Hypothalamus (tissue), 51 donors: Measurements from ENCODE around the gene ALG9.
A peak's percentile ranks its signal among the peaks of the same experiment; 100 is the strongest.
"Not testable (repeated sequence)": the region's sequence is repeated elsewhere in the genome, so short reads cannot be mapped to it uniquely, and the experiment has no call there.

Experiments
- DNase-seq, 51 donors: peaks; one replicate each; lab custom pipeline; 2025; lab: John Stamatoyannopoulos, UW

ALG9 gene

DNA sequence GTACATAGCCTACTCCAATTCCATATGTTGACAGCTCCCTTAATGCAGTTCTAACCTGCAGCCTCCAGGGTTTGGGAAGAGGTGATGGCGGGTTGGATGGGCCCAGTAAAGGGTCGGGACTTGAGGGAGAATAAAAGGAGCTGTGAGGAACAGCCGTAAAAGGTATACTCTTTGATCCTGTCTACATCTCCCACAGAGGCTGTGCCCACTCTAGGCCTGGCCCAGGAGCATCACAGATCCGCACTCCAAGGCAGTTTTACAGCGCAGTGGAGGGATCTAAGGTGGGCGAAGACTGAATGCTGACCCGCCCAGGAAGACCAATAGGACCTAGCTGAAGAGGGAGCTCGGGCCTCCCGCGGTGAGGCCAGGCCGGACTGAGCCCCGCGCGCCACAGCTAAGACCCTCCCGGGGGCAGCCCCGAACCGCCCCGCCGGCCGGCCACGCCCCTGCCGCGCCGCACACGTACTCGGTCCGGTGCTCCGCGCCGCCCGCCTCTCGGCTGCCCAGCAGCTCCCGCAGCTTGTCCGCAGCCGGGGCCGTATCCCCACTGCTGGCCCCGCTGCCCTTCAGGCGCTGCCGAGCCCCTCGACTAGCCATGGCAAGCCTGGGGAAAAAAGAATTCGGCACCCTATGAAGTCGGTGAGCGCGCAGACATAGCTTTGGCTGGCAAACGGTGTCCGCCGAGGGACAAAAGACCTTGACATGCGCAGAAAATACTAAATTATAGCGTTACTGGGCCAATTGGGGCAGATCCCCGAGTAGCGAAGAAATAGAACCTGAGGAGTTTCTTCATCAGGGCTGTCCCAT is at the start of gene ALG9:
ALG9 (minus strand) TSS at position 696 of the 807 bp plus-strand sequence; CDS start at position 597, 99 bp downstream.
- DNase-seq: peak; percentile 30 to 91 (median 60)

DNA sequence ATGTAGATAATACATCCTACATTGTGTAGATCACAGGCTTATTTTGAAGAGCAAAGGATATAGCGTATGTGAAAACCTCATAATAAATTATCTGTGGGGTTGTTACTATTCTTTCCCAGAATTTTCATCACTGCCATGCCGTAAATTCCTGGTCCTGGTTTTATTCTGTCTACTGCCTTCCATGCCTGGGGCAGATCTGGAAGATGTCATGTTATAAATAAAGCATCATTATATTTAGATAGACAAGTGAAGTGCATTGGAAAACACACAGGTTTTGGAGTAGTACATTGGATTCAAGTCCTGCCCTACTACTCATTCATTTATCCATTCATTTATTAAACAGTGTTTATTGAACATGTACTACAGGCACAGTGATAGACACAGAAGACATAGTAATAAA is 49.5 kb upstream of the ALG9 start:
- no peak for DNase-seq

- peak in 1 of 51 donors; percentile 24 for DNase-seq
These were observed 47.2 kb upstream of the ALG9 start, which contains the start of gene C11orf52 for GRCh38 chr11:111918390-111919256. TSS of gene C11orf52 (plus strand) at chr11:111918913. CDS start at chr11:111918973, 60 bp downstream.

DNA sequence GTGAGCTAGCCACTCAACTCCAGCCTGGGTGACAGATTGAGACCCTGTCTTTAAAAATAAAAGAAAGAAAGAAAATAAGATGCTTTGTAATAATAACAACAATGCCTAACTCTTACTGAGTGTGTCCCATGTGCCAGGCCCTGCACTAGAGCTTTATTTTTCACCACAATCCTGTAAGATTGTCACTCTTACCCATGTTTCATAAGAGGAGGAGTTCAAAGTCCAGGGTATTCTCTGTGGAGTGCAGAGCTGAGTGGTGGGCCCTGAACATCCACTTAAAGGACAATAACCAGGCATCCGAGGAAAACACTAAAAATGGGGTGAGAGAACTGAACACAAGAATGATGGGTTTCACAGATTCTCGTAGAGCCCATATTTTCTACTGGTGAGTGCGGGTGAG is 46.4 kb upstream of the ALG9 start:
- no peak for DNase-seq

- no peak for DNase-seq
These were observed 45.9 kb upstream of the ALG9 start for GRCh38 chr11:111917312-111917711.

DNA sequence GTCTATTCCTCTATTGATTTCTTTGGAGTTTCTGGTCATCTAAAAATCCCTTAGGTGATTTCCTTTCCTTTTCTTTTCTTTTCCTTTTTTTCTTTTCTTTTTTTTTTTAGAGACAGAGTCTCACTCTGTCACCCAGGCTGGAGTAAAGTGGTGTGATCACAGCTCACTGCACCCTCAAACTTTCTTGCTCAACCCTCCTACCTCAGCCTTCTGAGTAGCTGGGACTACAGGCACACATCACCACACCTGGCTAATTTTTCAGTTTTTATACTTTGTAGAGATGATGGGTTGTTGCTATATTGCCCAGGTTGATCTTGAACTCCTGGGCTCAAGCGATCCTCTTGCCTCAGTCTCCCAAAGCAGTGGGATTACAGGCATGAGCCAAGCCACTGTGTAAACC is 45.4 kb upstream of the ALG9 start:
- no peak for DNase-seq

GRCh38 chr11:111913997-111914396 is 42.6 kb upstream of the ALG9 start:
- DNase-seq: peak in 39 of 51 donors; percentile 36 to 91 (median 67)

DNA sequence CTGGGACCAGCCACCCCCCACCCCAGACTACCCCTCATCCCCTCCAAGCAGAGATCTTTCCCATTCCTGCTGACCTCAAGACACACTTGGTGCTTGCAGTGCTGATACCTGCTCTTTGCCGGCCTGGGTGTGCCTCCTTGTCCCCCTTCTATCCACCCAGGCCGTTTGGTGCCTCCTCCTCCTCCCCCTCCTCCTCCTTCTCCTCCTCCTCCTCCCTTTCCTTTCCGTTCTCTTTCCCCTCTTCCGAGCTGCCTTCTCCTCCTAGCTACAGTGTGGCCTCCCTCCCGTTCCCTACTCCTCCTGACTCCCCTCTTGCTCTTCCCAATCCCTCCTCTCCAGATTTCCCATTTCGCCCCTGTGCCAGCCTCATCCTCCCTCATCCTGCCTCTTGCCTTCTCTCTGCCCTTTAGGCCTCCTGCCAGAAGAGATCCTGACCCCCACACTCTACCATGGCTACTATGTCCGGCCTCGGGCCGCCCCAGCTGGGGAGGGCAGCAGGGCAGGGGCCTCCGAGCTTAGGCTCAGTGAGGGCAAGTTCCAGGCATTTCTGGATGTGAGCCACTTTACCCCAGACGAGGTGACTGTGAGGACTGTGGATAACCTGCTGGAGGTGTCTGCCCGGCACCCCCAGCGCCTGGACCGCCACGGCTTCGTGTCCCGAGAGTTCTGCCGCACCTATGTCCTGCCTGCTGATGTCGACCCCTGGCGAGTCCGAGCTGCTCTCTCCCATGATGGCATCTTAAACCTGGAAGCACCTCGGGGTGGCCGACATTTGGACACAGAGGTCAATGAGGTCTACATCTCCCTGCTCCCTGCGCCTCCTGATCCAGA is 41.9 kb upstream of the ALG9 start:
- DNase-seq: peak in 11 of 51 donors; percentile 26 to 71 (median 51)

DNA sequence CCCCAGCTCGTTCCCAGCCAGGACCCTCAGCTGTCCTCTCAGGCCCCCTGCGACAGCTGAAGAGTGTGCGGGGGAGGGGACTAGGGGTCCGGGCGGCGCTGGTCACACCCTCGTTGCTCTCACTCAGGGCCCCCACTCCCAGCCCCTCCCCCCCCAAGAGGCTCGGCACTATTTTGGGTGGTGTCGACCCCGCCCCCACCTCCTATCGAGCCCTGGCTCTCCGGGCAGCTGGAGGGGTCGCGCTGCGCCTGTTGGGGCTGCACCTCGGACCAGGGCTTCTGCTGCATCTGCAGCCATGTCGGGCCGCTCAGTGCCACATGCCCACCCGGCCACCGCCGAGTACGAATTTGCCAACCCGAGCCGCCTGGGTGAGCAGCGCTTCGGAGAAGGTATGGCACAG is 41.2 kb upstream of the ALG9 start, which contains the start of gene HSPB2:
HSPB2 (plus strand) TSS at position 200 of the 400 bp plus-strand sequence; CDS start at position 296, 96 bp downstream.
- peak in 11 of 51 donors; percentile 18 to 82 (median 48) for DNase-seq

DNA sequence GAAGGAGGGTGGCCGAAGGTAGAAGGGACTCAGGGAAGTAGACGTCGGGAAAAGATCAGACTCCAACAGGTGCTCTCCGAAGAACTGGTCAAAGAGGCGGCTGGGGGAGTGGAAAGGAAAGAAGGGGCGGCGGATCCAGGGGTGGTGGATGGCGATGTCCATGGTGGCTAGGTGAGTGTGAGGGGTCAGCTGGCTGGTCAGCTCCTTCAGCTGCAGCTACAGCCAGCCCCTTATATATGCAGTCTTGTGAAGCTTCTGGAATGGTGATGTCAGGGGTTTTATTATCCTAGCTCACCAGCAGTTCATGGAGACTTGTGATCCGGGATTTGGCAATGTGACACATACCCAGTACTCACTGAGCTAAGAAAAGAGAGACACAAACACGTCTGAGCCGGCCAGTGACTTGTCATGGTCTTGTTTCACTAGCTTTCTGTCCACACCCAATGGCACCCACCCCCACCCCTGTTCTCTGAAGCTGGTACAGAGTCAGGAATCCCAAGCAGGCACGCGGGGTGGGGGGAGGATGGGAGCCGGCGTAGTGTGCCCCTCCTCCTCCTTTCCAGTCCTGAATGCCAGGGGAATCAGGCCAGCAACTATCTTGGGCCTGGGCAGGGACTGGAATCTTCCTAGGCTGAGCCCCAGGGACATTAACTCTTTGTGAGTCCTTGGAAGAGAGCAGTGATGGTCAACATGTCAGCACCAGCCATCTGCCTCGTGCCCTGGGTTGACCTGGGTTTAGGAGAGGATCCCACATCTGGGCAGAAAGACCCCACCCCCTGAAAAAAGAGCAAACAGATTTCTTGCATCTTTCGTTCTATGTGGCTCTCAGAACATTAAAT is 40.4 kb upstream of the ALG9 start, which contains the start of gene CRYAB:
CRYAB (minus strand) TSS at position 208 of the 839 bp plus-strand sequence; CDS start at position 162, 46 bp downstream.
- DNase-seq: peak; percentile 41 to 97 (median 88)

DNA sequence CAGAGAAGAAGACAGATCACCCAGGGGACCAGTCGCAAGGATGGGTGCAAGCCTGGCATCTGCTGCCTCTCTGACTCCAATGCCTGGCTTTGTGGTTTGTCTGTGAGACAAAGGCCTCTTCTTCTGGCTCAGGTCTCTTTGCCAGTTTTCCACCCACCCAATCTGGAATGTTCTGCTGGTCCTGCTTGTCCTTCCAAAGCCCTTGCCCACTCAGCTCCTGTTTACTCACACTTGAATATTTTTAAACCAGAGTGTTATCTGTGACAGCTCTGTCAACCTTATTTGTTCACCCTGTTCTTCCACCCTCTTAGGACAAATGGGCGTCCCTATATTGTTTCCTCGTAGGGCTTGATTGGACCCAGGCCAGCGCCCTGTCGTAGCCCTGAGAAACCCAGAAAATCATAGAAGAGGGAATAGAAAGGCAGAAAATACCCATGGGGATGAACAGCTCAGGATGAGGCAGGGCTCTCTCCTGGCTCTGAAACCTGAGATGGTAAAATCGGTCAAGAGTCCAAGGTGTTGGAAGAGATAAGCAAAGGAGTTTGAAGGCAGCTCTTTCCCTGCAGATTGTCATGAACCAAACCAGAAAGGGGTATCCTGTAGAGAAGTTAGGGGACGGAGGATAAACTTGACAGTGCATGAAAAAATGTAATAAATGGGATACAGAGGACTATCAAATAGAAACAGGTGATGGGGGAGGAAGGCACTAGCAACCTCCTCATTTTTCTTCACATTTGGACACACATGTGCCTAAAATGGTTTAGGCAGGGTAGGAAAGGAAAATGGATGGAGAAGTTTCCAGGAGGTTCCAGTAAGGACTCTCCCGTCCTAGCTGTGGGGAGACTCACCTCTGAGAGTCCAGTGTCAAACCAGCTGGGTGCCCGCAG is 39.5 kb upstream of the ALG9 start:
- DNase-seq: peak in 43 of 51 donors; percentile 13 to 92 (median 68)

GRCh38 chr11:111909378-111909777 is 38.0 kb upstream of the ALG9 start:
- peak in 1 of 51 donors; percentile 43 for DNase-seq

DNA sequence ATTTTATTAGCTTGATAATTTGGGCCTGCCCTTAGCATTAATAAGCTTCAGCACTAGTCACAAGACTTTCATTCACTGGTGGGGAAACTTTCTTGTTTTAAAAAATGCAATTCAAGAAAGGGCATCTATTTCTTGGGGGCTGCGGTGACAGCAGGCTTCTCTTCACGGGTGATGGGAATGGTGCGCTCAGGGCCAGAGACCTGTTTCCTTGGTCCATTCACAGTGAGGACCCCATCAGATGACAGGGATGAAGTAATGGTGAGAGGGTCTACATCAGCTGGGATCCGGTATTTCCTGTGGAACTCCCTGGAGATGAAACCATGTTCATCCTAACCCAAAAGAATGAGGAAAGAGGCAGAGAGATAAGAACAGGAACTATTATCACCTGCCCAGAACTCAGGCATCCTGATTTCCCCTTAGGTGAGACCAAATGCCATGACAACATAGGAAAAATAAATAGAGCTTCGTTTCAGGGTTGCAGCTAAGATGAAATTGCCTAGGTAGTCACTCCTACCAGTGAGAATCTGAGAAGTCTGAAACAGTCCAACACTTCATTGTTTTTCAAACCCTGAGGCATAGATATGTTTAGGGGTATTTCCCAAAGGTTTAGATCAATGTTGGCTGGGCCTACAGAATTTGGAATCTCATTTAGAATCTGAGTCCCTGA is 37.4 kb upstream of the ALG9 start:
- peak in 2 of 51 donors; percentile 16 to 43 for DNase-seq

DNA sequence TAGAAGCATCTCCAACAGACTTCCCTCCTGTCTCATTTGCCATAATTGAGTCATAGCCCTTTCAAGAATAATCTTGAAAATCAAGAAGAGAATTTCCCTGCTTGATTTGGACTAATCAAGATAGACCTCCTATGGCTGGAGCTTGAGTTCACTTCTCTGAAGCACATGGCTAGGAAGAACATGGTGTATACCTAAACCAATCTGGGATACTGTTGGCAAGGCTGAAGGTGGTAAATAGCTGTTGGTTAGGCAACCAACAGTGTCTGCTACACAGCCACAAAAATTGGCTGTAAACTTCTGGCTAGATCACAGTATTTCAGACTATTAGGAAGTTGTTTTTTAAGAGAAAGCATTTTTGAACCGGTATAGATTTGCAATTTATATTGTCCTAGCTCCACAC is 35.3 kb upstream of the ALG9 start:
- DNase-seq: no peak

- DNase-seq: no peak
These were observed 34.0 kb upstream of the ALG9 start for GRCh38 chr11:111905411-111905810.

- no peak for DNase-seq
These were observed 15.5 kb upstream of the ALG9 start for GRCh38 chr11:111886844-111887243.

GRCh38 chr11:111886032-111886431 is 14.7 kb upstream of the ALG9 start:
- no peak for DNase-seq

- DNase-seq: not testable (repeated sequence)
These were observed 13.7 kb upstream of the ALG9 start for GRCh38 chr11:111885053-111885452.
